ENCODE data around the gene IGLON5.

GRCh38 chr19:51285682-51286081 is 25.8 kb upstream of the IGLON5 start:
- TF ChIP-seq CTCF (conservative IDR thresholded peaks at IDR 0.05) (no peak), EZH2 (IDR thresholded peaks at IDR 0.05; ENCODE audit: low read depth) (no peak)
